ENCODE results near the gene ARHGAP45.
A peak's percentile ranks its signal among the peaks of the same experiment; 100 is the strongest.

Gene ARHGAP45

DNA sequence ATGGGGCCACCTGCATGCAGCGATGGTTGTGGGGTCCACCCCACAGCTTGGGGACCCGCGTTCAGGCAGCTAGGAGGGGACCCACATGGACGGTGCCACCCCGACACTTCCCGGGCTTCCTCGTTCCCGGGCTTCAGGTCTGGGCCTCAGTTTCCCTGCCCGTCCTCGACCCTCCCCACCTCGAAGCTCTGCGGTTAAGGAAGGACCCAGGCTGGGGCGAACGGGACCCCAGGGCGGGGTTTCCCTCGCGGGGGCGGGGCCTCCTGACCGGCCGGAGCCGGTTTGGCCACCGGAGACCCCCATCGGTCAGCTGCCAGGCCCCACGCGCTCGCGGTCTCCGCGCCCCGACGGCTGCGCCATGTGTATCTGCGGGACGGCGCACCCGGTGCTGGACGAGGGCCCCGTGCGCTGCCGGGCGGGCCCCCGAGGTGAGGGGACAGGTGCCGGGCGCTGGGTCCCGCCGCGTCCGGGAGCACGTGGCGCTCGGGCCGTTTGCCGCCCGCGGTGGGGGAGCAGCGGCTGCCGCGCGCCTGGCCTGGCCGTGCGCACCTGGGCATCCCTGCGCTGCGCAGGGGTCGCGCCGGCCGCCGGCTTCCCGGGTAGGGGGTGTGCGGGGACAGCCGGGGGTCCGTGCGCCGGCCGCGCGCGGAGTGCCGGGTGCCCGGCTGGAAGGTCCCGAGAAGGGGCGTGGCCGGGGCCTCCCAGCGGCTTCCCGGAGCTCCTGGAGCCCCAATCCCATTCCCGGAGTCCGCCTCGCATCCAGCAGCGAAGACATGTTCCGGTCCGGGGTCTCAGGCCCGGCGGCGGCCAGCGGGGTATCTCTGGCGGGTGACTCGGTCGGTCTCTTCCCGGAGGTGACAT, 4.2 kb downstream of the ARHGAP45 start:
- H2BK12ac ChIP-seq (ENCODE audit: low read length in 2 of 2) = no peak overlapping the region
- no peak overlapping the region for H3K14ac ChIP-seq (ENCODE audit: low read length in 2 of 2)
- H4K91ac ChIP-seq (ENCODE audit: low read length) = no peak overlapping the region
- H2AFZ ChIP-seq (ENCODE audit: low read depth, low read length) = no peak overlapping the region
- no peaks in the 10 kb centered on the region for H3K79me1 ChIP-seq (replicated peaks; ENCODE audit: low read length, poor library complexity, severe bottlenecking)
- H3K4ac ChIP-seq (ENCODE audit: low read depth in 1 of 2, low read length in 2 of 2) = no peak overlapping the region
- H3K4me2 ChIP-seq (ENCODE audit: low read length, poor library complexity, severe bottlenecking) = peak overlapping the region; percentile 52
- peak overlapping the region in 1 of 2 experiments; percentile 2 for H3K18ac ChIP-seq (ENCODE audit: low read depth in 1 of 2, low read length in 2 of 2)
- no peak overlapping the region for H3K27ac ChIP-seq (ENCODE audit: low read length, poor library complexity, severe bottlenecking)
- H2BK15ac ChIP-seq (ENCODE audit: low read depth, poor library complexity, severe bottlenecking) = no peak overlapping the region
- no peak overlapping the region for H2BK120ac ChIP-seq (ENCODE audit: low read depth, low read length)
- 3% methylated on average over 82 of the region's 99 CpGs for WGBS
- H4K8ac ChIP-seq (ENCODE audit: low read length) = no peak overlapping the region
- H3K23ac ChIP-seq (ENCODE audit: low read length in 2 of 2) = peak overlapping the region in 1 of 2 experiments; percentile 32
- no peak overlapping the region for H2AK5ac ChIP-seq (ENCODE audit: low read length, severe bottlenecking)
- no peaks in the 10 kb centered on the region for H3K9me3 ChIP-seq (ENCODE audit: control insufficient read depth, low read length)
- H3K9ac ChIP-seq (ENCODE audit: low read length) = no peak overlapping the region
- H3K4me3 ChIP-seq (ENCODE audit: insufficient read depth in 1 of 2, low read depth in 1 of 2, low read length in 2 of 2) = peak overlapping the region; percentile 14 to 47
- no peak for DNase-seq
- H3K27me3 ChIP-seq (ENCODE audit: control insufficient read depth in 1 of 2, insufficient read depth in 1 of 2, low read length in 2 of 2) = peaks cover 49 to 63% of the 10 kb centered on the region in 2 experiments
- H3K36me3 ChIP-seq (ENCODE audit: control insufficient read depth in 1 of 2, insufficient read depth in 2 of 2, low read depth in 1 of 2, low read length in 2 of 2) = no peaks in the 10 kb centered on the region
- H2BK5ac ChIP-seq (ENCODE audit: low read depth, low read length, poor library complexity, severe bottlenecking) = no peak overlapping the region
- peaks cover 25% of the 10 kb centered on the region for H3K4me1 ChIP-seq (ENCODE audit: control insufficient read depth, insufficient read depth, low read depth, low read length)

- Histone ChIP-seq H4K91ac (ENCODE audit: low read length) (no peak overlapping the region), H3K27me3 (ENCODE audit: control insufficient read depth in 1 of 2, insufficient read depth in 1 of 2, low read length in 2 of 2) (peaks cover 41 to 52% of the 10 kb centered on the region in 2 experiments), H2BK5ac (ENCODE audit: low read depth, low read length, poor library complexity, severe bottlenecking) (no peak overlapping the region), H3K4me3 (ENCODE audit: insufficient read depth in 1 of 2, low read depth in 1 of 2, low read length in 2 of 2) (no peak overlapping the region), H3K18ac (ENCODE audit: low read depth in 1 of 2, low read length in 2 of 2) (no peak overlapping the region), H3K23ac (ENCODE audit: low read length in 2 of 2) (no peak overlapping the region), H3K9me3 (ENCODE audit: control insufficient read depth, low read length) (no peaks in the 10 kb centered on the region), H2BK15ac (ENCODE audit: low read depth, poor library complexity, severe bottlenecking) (no peak overlapping the region), H3K79me1 (replicated peaks; ENCODE audit: low read length, poor library complexity, severe bottlenecking) (no peaks in the 10 kb centered on the region), H2AK5ac (ENCODE audit: low read length, severe bottlenecking) (no peak overlapping the region), H3K27ac (ENCODE audit: low read length, poor library complexity, severe bottlenecking) (no peak overlapping the region), H3K4me2 (ENCODE audit: low read length, poor library complexity, severe bottlenecking) (no peak overlapping the region), H4K8ac (ENCODE audit: low read length) (no peak overlapping the region), H2AFZ (ENCODE audit: low read depth, low read length) (no peak overlapping the region), H3K36me3 (ENCODE audit: control insufficient read depth in 1 of 2, insufficient read depth in 2 of 2, low read depth in 1 of 2, low read length in 2 of 2) (no peaks in the 10 kb centered on the region), H3K4ac (ENCODE audit: low read depth in 1 of 2, low read length in 2 of 2) (no peak overlapping the region), H3K9ac (ENCODE audit: low read length) (no peak overlapping the region), H3K14ac (ENCODE audit: low read length in 2 of 2) (no peak overlapping the region), H2BK120ac (ENCODE audit: low read depth, low read length) (no peak overlapping the region), H2BK12ac (ENCODE audit: low read length in 2 of 2) (no peak overlapping the region), H3K4me1 (ENCODE audit: control insufficient read depth, insufficient read depth, low read depth, low read length) (peaks cover 18% of the 10 kb centered on the region)
- WGBS = 90% methylated on average over 6 of the region's 11 CpGs
- DNase-seq = no peak
Measured at GRCh38 chr19:1072371-1073015, 5.5 kb downstream of the ARHGAP45 start.

DNA sequence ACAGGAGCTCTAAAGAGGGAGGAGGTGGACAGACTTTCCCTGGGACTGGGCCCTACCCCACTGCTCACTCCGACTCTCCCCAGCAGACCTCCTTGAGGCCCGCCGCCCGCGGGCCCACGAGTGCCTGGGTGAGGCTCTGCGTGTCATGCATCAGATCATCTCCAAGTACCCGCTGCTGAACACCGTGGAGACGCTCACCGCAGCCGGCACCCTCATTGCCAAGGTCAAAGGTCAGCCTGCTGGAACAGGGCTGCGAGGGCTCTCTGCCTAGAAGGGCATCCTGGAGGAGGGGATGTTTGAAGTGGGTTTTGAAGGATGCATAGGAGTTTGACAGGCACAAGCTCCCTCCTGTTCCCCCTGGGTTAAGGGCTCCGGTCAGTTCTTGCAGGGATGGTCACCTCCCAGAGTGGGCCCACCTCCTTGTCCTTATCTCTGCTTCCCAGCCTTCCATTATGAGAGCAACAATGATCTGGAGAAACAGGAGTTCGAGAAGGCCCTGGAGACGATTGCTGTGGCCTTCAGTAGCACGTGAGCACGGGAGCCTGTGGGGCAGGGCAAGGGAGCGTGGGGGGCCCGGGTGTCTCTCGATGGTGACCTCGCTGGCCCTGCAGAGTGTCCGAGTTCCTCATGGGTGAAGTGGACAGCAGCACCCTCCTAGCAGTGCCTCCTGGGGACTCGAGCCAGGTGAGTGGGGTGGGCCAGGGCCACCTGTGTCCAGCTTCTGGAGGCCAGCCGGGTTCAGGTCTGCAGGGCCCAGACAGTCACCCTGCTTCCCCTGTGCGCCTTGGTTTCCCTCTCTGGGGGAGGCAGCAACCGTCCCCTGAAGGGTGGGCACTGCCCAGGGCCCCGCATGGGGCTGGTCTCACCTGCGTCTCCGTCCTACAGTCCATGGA, 6.3 kb downstream of the ARHGAP45 start:
- H2BK12ac ChIP-seq (ENCODE audit: low read length in 2 of 2) = no peak overlapping the region
- no peak overlapping the region for H3K18ac ChIP-seq (ENCODE audit: low read depth in 1 of 2, low read length in 2 of 2)
- no peak overlapping the region for H2AK5ac ChIP-seq (ENCODE audit: low read length, severe bottlenecking)
- H2AFZ ChIP-seq (ENCODE audit: low read depth, low read length) = no peak overlapping the region
- no peak overlapping the region for H4K91ac ChIP-seq (ENCODE audit: low read length)
- H3K27ac ChIP-seq (ENCODE audit: low read length, poor library complexity, severe bottlenecking) = no peak overlapping the region
- no peak overlapping the region for H2BK120ac ChIP-seq (ENCODE audit: low read depth, low read length)
- no peak overlapping the region for H2BK15ac ChIP-seq (ENCODE audit: low read depth, poor library complexity, severe bottlenecking)
- peaks cover 33 to 46% of the 10 kb centered on the region in 2 experiments for H3K27me3 ChIP-seq (ENCODE audit: control insufficient read depth in 1 of 2, insufficient read depth in 1 of 2, low read length in 2 of 2)
- peaks cover 21% of the 10 kb centered on the region for H3K4me1 ChIP-seq (ENCODE audit: control insufficient read depth, insufficient read depth, low read depth, low read length)
- H3K79me1 ChIP-seq (replicated peaks; ENCODE audit: low read length, poor library complexity, severe bottlenecking) = no peaks in the 10 kb centered on the region
- H3K36me3 ChIP-seq (ENCODE audit: control insufficient read depth in 1 of 2, insufficient read depth in 2 of 2, low read depth in 1 of 2, low read length in 2 of 2) = no peaks in the 10 kb centered on the region
- no peak overlapping the region for H3K4me2 ChIP-seq (ENCODE audit: low read length, poor library complexity, severe bottlenecking)
- H3K9me3 ChIP-seq (ENCODE audit: control insufficient read depth, low read length) = no peaks in the 10 kb centered on the region
- no peak overlapping the region for H3K9ac ChIP-seq (ENCODE audit: low read length)
- no peak overlapping the region for H2BK5ac ChIP-seq (ENCODE audit: low read depth, low read length, poor library complexity, severe bottlenecking)
- no peak overlapping the region for H3K4me3 ChIP-seq (ENCODE audit: insufficient read depth in 1 of 2, low read depth in 1 of 2, low read length in 2 of 2)
- no peak overlapping the region for H3K14ac ChIP-seq (ENCODE audit: low read length in 2 of 2)
- WGBS = 89% methylated on average over 30 of the region's 30 CpGs
- no peak for DNase-seq
- no peak overlapping the region for H4K8ac ChIP-seq (ENCODE audit: low read length)
- H3K23ac ChIP-seq (ENCODE audit: low read length in 2 of 2) = no peak overlapping the region
- no peak overlapping the region for H3K4ac ChIP-seq (ENCODE audit: low read depth in 1 of 2, low read length in 2 of 2)

Measured in mesenchymal stem cell (in vitro differentiated cells and primary cell).